Measurements from ENCODE around the gene SERINC1. TPM values are rescaled to one million over a fixed set of nuclear protein-coding genes. Genes with fewer than 3 reads are reported as not detected.

The SERINC1 gene
- total and polyA plus RNA-seq, 9 of the 15 experiments (the other 6 are each of a cell fraction or from before 2014, with no cell fraction given): 28.8 to 64.6 (median 39.7) TPM

GRCh38 chr6:122438975-122439374, 32.6 kb downstream of the SERINC1 start:
- intact Hi-C loops (cut with micrococcal nuclease) (no loop called here), in situ Hi-C loops (cut with MboI) (no loop called here)
- POLR2A ChIA-PET: no interaction called here
- Histone ChIP-seq H3K4me2 (ENCODE audit: insufficient read depth, low read length) (no peak overlapping the region), H3K4me3 (no peak overlapping the region), H3K9me1 (ENCODE audit: control insufficient read depth, insufficient read depth, low read length) (no peaks in the 10 kb centered on the region), H3K79me2 (ENCODE audit: control insufficient read depth, insufficient read depth, low read length) (no peaks in the 10 kb centered on the region), H3K27ac (ENCODE audit: extremely low read depth, low read depth, low read length) (no peak overlapping the region), H3K36me3 (ENCODE audit: control insufficient read depth, insufficient read depth, low read length) (peaks cover 67% of the 10 kb centered on the region), H3K4me1 (replicated peaks in 1 of 2; ENCODE audit: control insufficient read depth in 2 of 2, insufficient read depth in 2 of 2, low read length in 2 of 2) (no peaks in the 10 kb centered on the region), H3K9ac (ENCODE audit: insufficient read depth in 1 of 2, low read depth in 2 of 2, low read length in 2 of 2) (no peak overlapping the region), H3K9me3 (replicated peaks; ENCODE audit: control insufficient read depth, insufficient read depth, low read depth, low read length) (peaks cover 9% of the 10 kb centered on the region), H2AFZ (ENCODE audit: low read depth, low read length) (no peak overlapping the region), H3K27me3 (ENCODE audit: control insufficient read depth in 2 of 2, insufficient read depth in 2 of 2, low read length in 2 of 2) (no peaks in the 10 kb centered on the region), H4K20me1 (replicated peaks; ENCODE audit: control insufficient read depth, insufficient read depth, low read length) (no peaks in the 10 kb centered on the region)
- WGBS (ENCODE audit: insufficient coverage, low coverage, missing lambda C conversion rate): 63% methylated on average over 1 of the region's 1 CpG
- FAIRE-seq: no peak
- no TSS peak for BruUV-seq (replicated peaks)
- CTCF ChIA-PET (ENCODE audit: low intra/inter-chr PET ratio): no interaction called here
- DNase-seq (ENCODE audit: extremely low read depth in 1 of 4, low spot score in 3 of 4): peak in 1 of 4 experiments; percentile 7
- ATAC-seq: peak; percentile 54; the same call in 2 of the 3 replicates
- no peak for TF ChIP-seq RFX7 (CRISPR knock-in tag; IDR thresholded peaks at IDR 0.05)
- no peak for TF ChIP-seq ZNF395 (CRISPR knock-in tag; IDR thresholded peaks at IDR 0.05)
- no peak for TF ChIP-seq PTTG1 (tag; IDR thresholded peaks at IDR 0.05; ENCODE audit: low read depth)
- TF ChIP-seq ZNF583 (CRISPR knock-in tag; IDR thresholded peaks at IDR 0.05): no peak
- TF ChIP-seq ELK3 (CRISPR knock-in tag; IDR thresholded peaks at IDR 0.05): no peak
- TF ChIP-seq ZNF511 (CRISPR knock-in tag; IDR thresholded peaks at IDR 0.05): no peak
- TF ChIP-seq RNF2 (IDR thresholded peaks at IDR 0.05): no peak
- TF ChIP-seq ZNF589 (CRISPR knock-in tag; IDR thresholded peaks at IDR 0.05; ENCODE audit: low read depth): no peak
- no peak for TF ChIP-seq POLR2B (IDR thresholded peaks at IDR 0.05; ENCODE audit: low read depth, partially characterized antibody)
- TF ChIP-seq ZBTB43 (CRISPR knock-in tag; IDR thresholded peaks at IDR 0.05): no peak
- no peak for TF ChIP-seq ZEB2 (IDR thresholded peaks at IDR 0.05)
- no peak for TF ChIP-seq WHSC1 (IDR thresholded peaks at IDR 0.05; ENCODE audit: low read length)
- no peak for TF ChIP-seq ZBTB49 (CRISPR knock-in tag; IDR thresholded peaks at IDR 0.05; ENCODE audit: borderline replicate concordance)
- TF ChIP-seq ZNF76 (CRISPR knock-in tag; IDR thresholded peaks at IDR 0.05; ENCODE audit: borderline replicate concordance): no peak
- no peak for TF ChIP-seq SETDB1 (IDR thresholded peaks at IDR 0.05; ENCODE audit: low read length)
- peak; percentile 82 for TF ChIP-seq TRIM28 (IDR thresholded peaks at IDR 0.05)
- no peak for TF ChIP-seq ID3 (CRISPR knock-in tag; IDR thresholded peaks at IDR 0.05)
- no peak for TF ChIP-seq ID3 (tag; IDR thresholded peaks at IDR 0.05)
